NCI-H187 treated with DMSO at 0.1 percent for 48 hours (cell line): ENCODE results near the gene FXYD3.

ENCODE experiments used
- DNase-seq: peaks from one replicate; lab custom pipeline; 2025; lab: John Stamatoyannopoulos, UW

Gene FXYD3

GRCh38 chr19:35106898-35107541 lies 8.6 kb upstream of the FXYD3 start:
- DNase-seq: no peak

- no peak for DNase-seq
Measured at GRCh38 chr19:35107545-35107944, 8.1 kb upstream of the FXYD3 start.

GRCh38 chr19:35108730-35109129 lies 6.9 kb upstream of the FXYD3 start:
- no peak for DNase-seq

GRCh38 chr19:35109395-35110112 lies 6.1 kb upstream of the FXYD3 start:
- DNase-seq: no peak

DNA sequence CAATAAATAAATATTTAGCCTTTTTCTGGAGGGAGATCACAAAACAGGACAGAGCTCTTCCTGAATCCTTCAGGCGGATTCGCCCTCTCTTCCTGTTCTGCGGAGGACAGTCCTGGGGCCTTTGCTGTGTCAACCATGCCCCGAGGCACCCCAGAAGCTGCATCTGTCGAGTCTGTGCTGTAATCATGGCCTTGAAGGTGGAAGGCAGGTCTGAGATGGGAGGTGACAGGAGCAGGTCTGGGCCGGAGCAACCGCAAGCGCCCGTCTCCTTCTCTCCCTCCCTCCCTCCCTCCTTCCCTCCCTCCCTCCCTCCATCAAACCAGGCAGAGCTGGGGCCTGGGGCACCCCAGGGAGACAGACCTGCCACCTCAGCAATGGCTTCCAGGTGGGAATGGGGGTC lies 4.6 kb upstream of the FXYD3 start:
- no peak for DNase-seq

GRCh38 chr19:35112995-35113688 lies 2.5 kb upstream of the FXYD3 start:
- DNase-seq: no peak

DNA sequence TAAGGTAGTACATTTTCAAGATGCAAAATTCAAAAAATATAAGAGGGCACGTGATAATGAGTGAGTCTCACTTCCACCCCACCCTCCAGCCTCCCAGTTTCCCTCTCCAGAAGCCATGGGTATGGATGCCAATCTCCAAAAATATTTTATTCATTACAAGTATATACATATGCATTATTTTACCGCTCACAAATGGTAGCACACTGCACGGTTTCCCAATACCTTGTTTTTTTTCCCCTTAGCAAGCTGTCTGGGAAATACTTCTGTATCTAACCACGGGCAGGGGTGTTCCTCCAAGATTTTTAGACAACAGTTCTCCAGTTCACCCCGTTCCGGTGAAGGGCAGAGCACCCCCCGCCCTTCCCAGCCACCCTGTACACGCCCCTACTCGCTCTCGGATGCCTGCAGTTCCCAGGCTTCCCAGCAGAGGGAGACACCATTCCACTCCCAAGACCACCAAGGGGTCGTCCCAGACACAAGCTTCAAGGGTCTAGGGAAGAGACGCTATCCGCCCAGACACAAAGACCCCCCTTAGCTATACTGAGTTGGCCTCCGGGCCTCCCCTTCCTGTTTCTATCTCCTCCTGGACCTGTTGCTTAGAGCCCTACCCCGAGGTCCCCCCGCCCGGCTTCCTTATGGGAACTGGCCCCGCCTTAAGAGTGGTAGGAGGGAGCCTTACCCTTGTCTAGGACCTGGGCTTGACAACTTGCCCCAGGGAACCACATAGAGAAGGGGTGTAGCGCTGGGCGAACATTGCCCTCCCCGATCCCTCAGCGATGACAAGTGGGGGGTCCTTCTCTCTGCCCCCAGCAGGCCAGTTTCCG lies 1.1 kb upstream of the FXYD3 start:
- DNase-seq: no peak

DNA sequence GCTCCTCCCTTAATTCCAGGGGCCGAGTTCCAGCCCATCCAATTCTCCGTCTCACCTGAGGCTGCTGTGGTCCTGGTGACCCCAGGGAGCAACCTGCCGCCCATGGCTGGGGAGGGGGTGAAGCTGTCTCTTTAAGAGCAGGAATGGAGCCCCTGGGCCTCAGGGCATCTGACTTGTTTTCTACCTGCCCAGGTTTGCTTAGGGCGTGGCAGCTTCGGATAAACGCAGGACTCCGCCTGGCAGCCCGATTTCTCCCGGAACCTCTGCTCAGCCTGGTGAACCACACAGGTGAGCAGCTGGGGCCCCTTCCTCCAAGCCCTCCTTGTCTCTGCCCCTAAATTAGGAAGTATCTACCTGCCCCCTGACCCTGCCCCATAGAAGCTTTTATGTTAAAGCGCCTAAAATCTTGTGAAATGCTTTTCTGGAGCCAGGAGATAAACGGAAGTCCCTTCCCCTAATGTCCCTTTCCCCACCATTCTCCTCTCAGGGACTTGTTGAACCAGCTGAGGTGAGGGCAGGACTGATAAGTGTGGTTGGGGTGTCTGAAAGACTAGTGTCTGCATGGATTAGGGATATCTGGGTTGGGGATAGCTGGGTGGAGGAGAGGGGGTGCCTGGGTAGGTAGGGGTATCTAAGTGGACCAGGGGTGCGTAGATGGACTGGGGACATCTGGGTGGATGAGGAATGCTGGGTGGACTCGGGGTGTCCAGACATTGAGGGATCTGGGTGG lies 614 bp downstream of the FXYD3 start:
- no peak for DNase-seq

DNA sequence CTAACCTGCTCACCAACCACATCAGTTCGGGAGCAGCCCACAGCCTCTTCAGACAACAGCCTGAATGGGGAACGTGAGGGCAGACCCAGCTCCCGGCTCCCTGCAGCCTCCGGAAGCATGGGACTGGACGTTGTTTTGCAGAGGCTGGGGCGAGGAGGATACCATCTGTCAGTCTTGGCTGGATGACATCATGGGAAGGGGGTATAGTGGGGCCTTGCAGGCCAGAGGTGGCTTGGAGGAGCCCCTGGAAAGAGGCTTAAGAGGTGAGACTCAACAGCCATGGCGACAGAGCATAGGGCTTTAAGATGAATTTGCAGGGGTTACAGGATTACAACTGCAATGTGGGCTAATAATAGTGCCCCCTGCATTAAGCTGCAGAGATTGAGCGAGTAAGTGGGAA lies 1.5 kb downstream of the FXYD3 start:
- DNase-seq: no peak

- DNase-seq: no peak
Measured at GRCh38 chr19:35117799-35118198, 2.2 kb downstream of the FXYD3 start.

DNA sequence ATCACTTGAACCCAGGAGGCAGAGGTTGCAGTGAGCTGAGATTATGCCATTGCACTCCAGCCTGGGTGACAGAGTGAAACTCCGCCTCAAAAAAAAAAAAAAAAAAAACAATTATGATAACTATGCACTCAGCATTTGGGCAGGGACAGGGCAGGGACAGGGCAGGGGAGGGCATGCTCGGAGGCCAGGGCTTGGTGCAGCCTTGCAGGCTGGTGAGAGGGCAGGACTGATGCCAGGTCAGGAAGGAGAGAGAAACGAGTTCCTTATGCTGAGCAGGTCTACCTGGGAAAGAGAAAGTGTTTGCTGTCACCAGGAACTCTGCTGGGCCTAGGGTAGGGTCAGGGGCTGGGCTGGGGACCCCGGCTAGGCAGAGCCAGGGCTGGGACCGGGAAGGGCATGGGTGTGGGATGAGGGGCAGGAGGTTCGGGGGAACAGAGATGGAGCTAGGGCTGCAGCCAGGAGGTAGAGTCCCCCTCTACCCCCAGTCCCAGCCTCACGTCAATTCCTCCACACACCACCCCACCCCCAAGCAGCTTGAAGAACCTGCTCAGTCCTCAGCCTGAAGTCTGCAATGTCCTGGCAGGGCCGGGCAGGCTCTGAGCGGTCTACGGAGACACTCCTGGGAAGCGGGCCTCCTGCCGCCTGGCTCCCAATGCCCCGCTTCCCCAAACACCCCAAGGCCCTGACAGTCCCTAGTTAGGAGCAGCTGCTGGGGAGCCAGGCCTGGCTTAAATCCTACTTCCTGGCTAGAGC lies 2.8 kb downstream of the FXYD3 start:
- no peak for DNase-seq

- no peak for DNase-seq
Measured at GRCh38 chr19:35119091-35119490, 3.5 kb downstream of the FXYD3 start.

DNA sequence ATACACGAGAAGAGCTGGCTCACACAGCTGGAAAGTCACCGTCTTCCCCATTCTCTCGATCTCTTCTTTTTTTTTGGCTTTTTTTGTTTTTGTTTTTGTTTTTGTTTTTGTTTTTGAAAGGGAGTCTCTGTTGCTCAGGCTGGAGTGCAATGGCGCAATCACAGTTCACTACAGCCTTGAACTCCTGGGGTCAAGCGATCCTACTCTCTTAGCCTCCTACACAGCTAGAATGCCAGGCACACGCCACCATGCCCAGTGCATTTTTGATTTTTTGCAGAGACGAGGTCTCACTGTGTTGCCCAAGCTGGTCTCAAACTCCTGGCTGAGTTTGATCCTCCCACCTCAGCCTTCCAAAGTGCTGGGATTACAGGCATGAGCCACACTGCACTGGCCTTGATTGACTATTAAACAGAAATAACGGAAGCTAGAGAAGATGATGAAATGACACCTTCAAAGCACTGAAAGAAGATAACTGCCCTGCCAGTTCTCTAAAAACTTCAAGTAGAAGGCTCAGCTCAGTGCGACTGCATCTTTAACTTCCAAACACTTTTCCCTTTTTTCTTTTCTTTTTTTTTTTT lies 4.0 kb downstream of the FXYD3 start:
- no peak for DNase-seq

- no peak for DNase-seq
Measured at GRCh38 chr19:35120492-35120891, 4.9 kb downstream of the FXYD3 start.

DNA sequence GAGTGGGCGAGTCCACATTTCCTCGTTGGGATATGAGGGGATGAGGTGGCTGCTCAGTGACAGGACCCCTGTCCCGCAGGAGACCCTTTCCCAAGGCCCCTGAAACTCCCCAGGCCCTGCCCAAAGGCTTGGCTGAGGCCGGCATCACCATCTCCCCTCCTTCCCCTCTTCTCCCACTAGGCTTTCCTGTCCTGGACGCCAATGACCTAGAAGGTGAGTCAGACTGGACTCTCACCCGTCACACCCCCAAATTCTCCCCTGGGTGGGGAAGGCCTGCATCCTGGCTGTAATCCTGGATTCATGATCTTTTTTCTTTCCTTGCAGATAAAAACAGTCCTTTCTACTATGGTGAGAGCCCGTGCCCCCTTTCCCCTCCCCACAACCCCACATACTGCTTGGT lies 5.3 kb downstream of the FXYD3 start:
- DNase-seq: no peak

DNA sequence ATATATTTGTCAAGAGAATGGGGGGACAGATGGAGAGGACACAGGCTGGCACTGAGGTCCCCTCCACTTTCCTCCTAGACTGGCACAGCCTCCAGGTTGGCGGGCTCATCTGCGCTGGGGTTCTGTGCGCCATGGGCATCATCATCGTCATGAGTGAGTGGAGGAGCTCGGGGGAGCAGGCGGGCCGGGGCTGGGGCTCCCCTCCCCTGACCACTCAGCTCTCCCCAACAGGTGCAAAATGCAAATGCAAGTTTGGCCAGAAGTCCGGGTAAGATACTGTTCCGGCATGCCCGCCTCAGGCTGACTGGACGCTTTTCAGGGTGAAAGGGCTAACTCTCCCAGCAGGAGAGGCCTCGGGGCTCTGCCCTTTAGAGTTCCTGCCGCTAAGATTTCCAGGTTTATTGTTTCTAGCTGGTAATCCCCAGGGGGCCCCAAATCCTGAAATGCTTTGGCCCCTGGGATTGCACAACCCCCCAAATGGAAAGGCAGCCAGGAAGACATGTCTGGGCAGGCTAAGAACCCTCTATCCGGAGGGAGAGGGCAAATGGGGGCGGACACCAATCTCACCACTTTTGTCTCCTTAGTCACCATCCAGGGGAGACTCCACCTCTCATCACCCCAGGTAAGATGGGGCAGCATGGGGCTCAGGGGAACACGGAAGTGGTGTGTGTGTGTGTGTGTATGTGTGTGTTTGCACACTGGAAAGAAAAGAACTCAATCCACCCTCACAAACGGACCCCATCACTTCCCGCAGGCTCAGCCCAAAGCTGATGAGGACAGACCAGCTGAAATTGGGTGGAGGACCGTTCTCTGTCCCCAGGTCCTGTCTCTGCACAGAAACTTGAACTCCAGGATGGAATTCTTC lies 7.3 kb downstream of the FXYD3 start:
- DNase-seq: no peak

DNA sequence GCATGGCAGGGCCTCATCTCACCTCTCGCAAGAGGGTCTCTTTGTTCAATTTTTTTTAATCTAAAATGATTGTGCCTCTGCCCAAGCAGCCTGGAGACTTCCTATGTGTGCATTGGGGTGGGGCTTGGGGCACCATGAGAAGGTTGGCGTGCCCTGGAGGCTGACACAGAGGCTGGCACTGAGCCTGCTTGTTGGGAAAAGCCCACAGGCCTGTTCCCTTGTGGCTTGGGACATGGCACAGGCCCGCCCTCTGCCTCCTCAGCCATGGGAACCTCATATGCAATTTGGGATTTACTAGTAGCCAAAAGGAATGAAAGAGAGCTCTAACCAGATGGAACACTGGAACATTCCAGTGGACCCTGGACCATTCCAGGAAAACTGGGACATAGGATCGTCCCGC lies 8.0 kb downstream of the FXYD3 start:
- no peak for DNase-seq

DNA sequence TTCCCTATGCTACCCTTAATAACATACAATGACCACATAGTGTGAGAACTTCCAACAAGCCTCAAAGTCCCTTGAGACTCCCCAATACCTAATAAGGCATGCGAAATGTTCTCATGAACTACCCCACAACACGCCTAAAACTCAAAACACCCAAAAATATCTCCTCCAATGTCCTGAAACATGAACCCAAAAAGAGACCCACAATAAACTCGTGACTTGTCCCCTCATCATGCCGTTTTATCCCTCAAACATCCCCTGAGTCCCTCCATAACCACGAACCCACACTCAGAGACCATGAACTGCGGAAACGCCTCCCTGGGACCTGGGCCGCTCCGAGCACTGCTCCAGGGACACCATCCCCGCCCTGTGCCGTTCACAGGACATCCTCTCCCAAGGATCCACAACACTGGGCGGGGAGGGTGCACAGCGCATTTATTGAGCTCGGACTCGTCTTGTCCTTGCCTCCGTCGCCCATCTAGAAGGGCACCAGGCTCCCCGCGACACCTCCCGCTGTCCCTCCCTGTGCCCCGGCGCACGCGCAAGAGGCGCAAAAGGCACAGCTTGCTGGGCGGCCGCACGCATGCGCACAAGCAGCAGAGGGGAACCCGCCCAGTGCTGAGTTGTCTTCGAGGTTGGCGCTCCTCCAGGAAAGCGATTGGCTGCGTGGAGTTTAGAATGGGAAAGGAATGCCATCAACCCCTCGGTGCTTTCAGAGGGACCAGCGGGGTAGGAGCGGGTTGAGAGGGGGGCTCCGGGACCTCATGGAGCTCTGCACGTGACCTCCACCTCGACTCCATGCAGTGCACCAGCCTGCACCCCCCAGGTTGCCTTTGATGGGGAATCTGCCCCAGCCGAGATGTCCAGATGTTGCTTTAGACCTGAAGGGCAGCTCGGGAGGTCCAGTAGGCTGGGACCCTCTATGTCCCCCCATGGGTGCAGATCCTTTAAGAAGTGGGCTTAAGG lies 8.8 kb downstream of the FXYD3 start:
- no peak for DNase-seq
